IMR-90 (cell line): ENCODE measurements around the gene ADAMTS14. TPM values are rescaled to one million over a fixed set of nuclear protein-coding genes. Genes with fewer than 3 reads are reported as not detected.

ENCODE experiments used
- ATAC-seq: fragments of 200-7000 bp; cut with Tn5 transposase; 2 replicates; pipeline ENCODE4 v1.9.1; 2020; ENCODE audit warnings: low read depth, mild to moderate bottlenecking, moderate library complexity
- BruUV-seq: library from RNA; stranded (reverse); fragments of 400-500 nt; replicated peaks from 2 replicates; lab custom pipeline; 2021; lab: Mats Ljungman, UMichigan
- CTCF ChIA-PET: fragments of 300-600 bp; formaldehyde crosslinking; extraction: SDS; loops from one replicate; lab custom pipeline; 2021; ENCODE audit warnings: antibody characterized with exemption; lab: Yijun Ruan, JAX
- POLR2A ChIA-PET: fragments of 300-600 bp; sonication (Branson Sonifier 250); formaldehyde crosslinking; loops from one replicate; lab custom pipeline; 2022; ENCODE audit warnings: antibody characterized with exemption; ENCODE audit not compliant: unreplicated experiment; lab: Charles Lee
- DNase-seq: peaks from one replicate; pipeline ENCODE4 v3.0.0; 2013
- H2AFZ ChIP-seq: replicated peaks from 2 replicates; pipeline ENCODE3; 2013; ENCODE audit warnings: low read length, mild to moderate bottlenecking; ENCODE audit not compliant: poor library complexity
- H2AK5ac ChIP-seq: 2 replicates; pipeline ENCODE4 v1.6.1; 2013; ENCODE audit warnings: low read depth, low read length, inconsistent platforms
- H2AK9ac ChIP-seq: replicated peaks from 2 replicates; pipeline ENCODE3; 2013; ENCODE audit warnings: mild to moderate bottlenecking, low read depth, low read length, moderate library complexity; ENCODE audit not compliant: poor library complexity
- H2BK120ac ChIP-seq: 2 replicates; pipeline ENCODE4 v1.6.1; 2013; ENCODE audit warnings: low read depth, low read length, inconsistent platforms
- H2BK15ac ChIP-seq: 3 replicates; pipeline ENCODE4 v1.6.1; 2013; ENCODE audit warnings: low read depth, low read length, inconsistent platforms
- H2BK20ac ChIP-seq: 2 replicates; pipeline ENCODE4 v1.6.1; 2013; ENCODE audit warnings: low read depth, mild to moderate bottlenecking, inconsistent platforms, low read length, moderate library complexity
- H2BK5ac ChIP-seq: 2 replicates; pipeline ENCODE4 v1.6.1; 2013; ENCODE audit warnings: mild to moderate bottlenecking, low read depth, low read length, inconsistent platforms; ENCODE audit not compliant: poor library complexity, severe bottlenecking
- H3K14ac ChIP-seq: replicated peaks from 2 replicates; pipeline ENCODE4 v1.6.1; 2013; ENCODE audit warnings: low read depth, low read length, inconsistent platforms
- H3K18ac ChIP-seq: 2 replicates; pipeline ENCODE4 v1.6.1; 2013; ENCODE audit warnings: low read depth, low read length, control low read depth
- H3K23ac ChIP-seq: 2 replicates; pipeline ENCODE4 v1.6.1; 2013; ENCODE audit warnings: low read depth, low read length, inconsistent platforms
- H3K27ac ChIP-seq: 2 replicates; pipeline ENCODE4 v1.5.1; 2013; ENCODE audit warnings: mild to moderate bottlenecking, control low read depth, low read length; ENCODE audit not compliant: insufficient read depth
- H3K27me3 ChIP-seq: 2 replicates; pipeline ENCODE4 v1.6.1; 2013; ENCODE audit warnings: low read length; ENCODE audit not compliant: control insufficient read depth, insufficient read depth
- H3K36me3 ChIP-seq: 2 replicates; pipeline ENCODE4 v1.6.1; 2013; ENCODE audit warnings: low read length, mixed read lengths; ENCODE audit not compliant: control insufficient read depth, insufficient read depth
- H3K4ac ChIP-seq: 2 replicates; pipeline ENCODE4 v1.6.1; 2013; ENCODE audit warnings: low read depth, low read length, inconsistent platforms
- H3K4me1 ChIP-seq: 2 replicates; pipeline ENCODE4 v1.6.1; 2013; ENCODE audit warnings: low read length, mixed read lengths; ENCODE audit not compliant: control insufficient read depth, insufficient read depth
- H3K4me2 ChIP-seq: 2 replicates; pipeline ENCODE4 v1.6.1; 2013; ENCODE audit warnings: low read depth, mild to moderate bottlenecking, control low read depth, low read length, moderate library complexity
- H3K4me3 ChIP-seq: 2 replicates; pipeline ENCODE4 v1.5.1; 2013; ENCODE audit warnings: low read depth, mild to moderate bottlenecking, control low read depth, low read length, moderate library complexity; ENCODE audit not compliant: insufficient read depth
- H3K56ac ChIP-seq: 2 replicates; pipeline ENCODE4 v1.6.1; 2013; ENCODE audit warnings: low read length, inconsistent platforms; ENCODE audit not compliant: insufficient read depth; ENCODE audit errors: extremely low read depth
- H3K79me1 ChIP-seq, 2 experiments: 2 replicates each; pipeline ENCODE4 v1.6.1; 2013; ENCODE audit warnings: low read length in 2 of 2, inconsistent platforms in 1 of 2, low read depth in 1 of 2
- H3K9ac ChIP-seq: 2 replicates; pipeline ENCODE4 v1.6.1; 2013; ENCODE audit warnings: low read depth, low read length, control low read depth
- H3K9me1 ChIP-seq: 2 replicates; pipeline ENCODE4 v1.6.1; 2013; ENCODE audit warnings: low read length, inconsistent platforms; ENCODE audit not compliant: insufficient read depth
- H3K9me3 ChIP-seq: 2 replicates; pipeline ENCODE4 v1.6.1; 2013; ENCODE audit warnings: low read length; ENCODE audit not compliant: control insufficient read depth, insufficient read depth
- H4K20me1 ChIP-seq: 2 replicates; pipeline ENCODE4 v1.6.1; 2013; ENCODE audit warnings: low read length, inconsistent platforms; ENCODE audit not compliant: insufficient read depth
- H4K5ac ChIP-seq: 2 replicates; pipeline ENCODE4 v1.6.1; 2013; ENCODE audit warnings: mild to moderate bottlenecking, low read depth, low read length, control low read depth
- H4K8ac ChIP-seq, 2 experiments: 2 replicates each; pipeline ENCODE4 v1.6.1; 2013; ENCODE audit warnings: low read depth in 2 of 2, low read length in 2 of 2, control low read depth in 1 of 2, inconsistent platforms in 1 of 2
- H4K91ac ChIP-seq: 2 replicates; pipeline ENCODE4 v1.6.1; 2013; ENCODE audit warnings: low read depth, low read length, inconsistent platforms; ENCODE audit not compliant: insufficient read depth
- BHLHE40 ChIP-seq: fragments of 150-350 bp; IDR thresholded peaks from 2 replicates; pipeline ENCODE4 v1.6.1; 2016; ENCODE audit warnings: mild to moderate bottlenecking, low read depth, low read length
- CHD1 ChIP-seq: IDR thresholded peaks from 2 replicates; pipeline ENCODE4 v1.6.1; 2012; ENCODE audit warnings: low read depth, low read length, improper control_type of control experiment
- MXI1 ChIP-seq: IDR thresholded peaks from 2 replicates; pipeline ENCODE4 v1.6.1; 2012; ENCODE audit warnings: low read depth, mild to moderate bottlenecking, low read length, moderate library complexity, borderline replicate concordance
- POLR2A ChIP-seq: IDR thresholded peaks from 2 replicates; pipeline ENCODE4 v1.6.1; 2012; ENCODE audit warnings: mild to moderate bottlenecking, low read depth, low read length
- RAD21 ChIP-seq: IDR thresholded peaks from 2 replicates; pipeline ENCODE4 v1.6.1; 2012; ENCODE audit warnings: low read length, improper control_type of control experiment
- RCOR1 ChIP-seq: IDR thresholded peaks from 2 replicates; pipeline ENCODE4 v1.6.1; 2012; ENCODE audit warnings: mild to moderate bottlenecking, low read length, improper control_type of control experiment; ENCODE audit not compliant: insufficient replicate concordance
- RFX5 ChIP-seq: IDR thresholded peaks from 2 replicates; pipeline ENCODE4 v1.8.0; 2012; ENCODE audit warnings: low read depth, mild to moderate bottlenecking, low read length, moderate library complexity
- SMC3 ChIP-seq: fragments of 150-350 bp; IDR thresholded peaks from 2 replicates; pipeline ENCODE4 v1.6.1; 2016; ENCODE audit warnings: low read depth, mild to moderate bottlenecking, antibody characterized with exemption, low read length, moderate library complexity
- WGBS, 2 experiments: methylation state at CpG; one replicate each; pipeline versions ENCODE4 v1.1.5 to v1.1.7; 2013; ENCODE audit warnings: missing lambda C conversion rate in 2 of 2; ENCODE audit not compliant: insufficient read length in 1 of 2; ENCODE audit errors: extremely low coverage in 2 of 2; 5-methylcytosine and 5-hydroxymethylcytosine counted together
- dilution Hi-C: fragments of 300-500 bp; cut with HindIII; formaldehyde crosslinking; loops from one replicate; pipeline ENCODE4 v1.14.3; 2018; ENCODE audit warnings: low sequenced_read_pairs; ENCODE audit not compliant: unreplicated experiment
- in situ Hi-C: fragments of 300-500 bp; cut with MboI; formaldehyde crosslinking; loops from 3 replicates; pipeline ENCODE4 v1.14.3; 2019; ENCODE audit warnings: low sequenced_read_pairs, inconsistent platforms, mixed read lengths
- intact Hi-C: fragments of 100-400 bp; cut with micrococcal nuclease; formaldehyde crosslinking; loops from 2 replicates; pipeline ENCODE4 v1.10.0; 2022
- polyA plus RNA-seq, 3 experiments: library from polyadenylated mRNA; depleted of rRNA; stranded (reverse); fragments of >200 nt; gene quantifications; 2 replicates each; pipeline ENCODE4 v1.2.3, GENCODE V29; 2012; ENCODE audit warnings: low replicate concordance in 1 of 3
- total RNA-seq: library from RNA; depleted of rRNA; stranded (reverse); fragments of >200 nt; gene quantifications from 2 replicates; pipeline ENCODE4 v1.2.3, GENCODE V29; 2012
- TF ChIP-seq, protein P1 (sequence below): fragments of 150-350 bp; IDR thresholded peaks from 2 replicates; pipeline ENCODE4 v1.6.1; 2017; ENCODE audit warnings: mild to moderate bottlenecking, antibody characterized with exemption, low read length, low read depth
- TF ChIP-seq, protein P2 (sequence below): conservative IDR thresholded peaks from 2 replicates; pipeline ENCODE4 v1.5.1; 2012; ENCODE audit warnings: mild to moderate bottlenecking, low read depth, low read length, improper control_type of control experiment

ADAMTS14 gene
- total and polyA plus RNA-seq, 2 of the 4 experiments (the other 2 are of a cell fraction) = under 0.01 to 0.31 TPM

DNA sequence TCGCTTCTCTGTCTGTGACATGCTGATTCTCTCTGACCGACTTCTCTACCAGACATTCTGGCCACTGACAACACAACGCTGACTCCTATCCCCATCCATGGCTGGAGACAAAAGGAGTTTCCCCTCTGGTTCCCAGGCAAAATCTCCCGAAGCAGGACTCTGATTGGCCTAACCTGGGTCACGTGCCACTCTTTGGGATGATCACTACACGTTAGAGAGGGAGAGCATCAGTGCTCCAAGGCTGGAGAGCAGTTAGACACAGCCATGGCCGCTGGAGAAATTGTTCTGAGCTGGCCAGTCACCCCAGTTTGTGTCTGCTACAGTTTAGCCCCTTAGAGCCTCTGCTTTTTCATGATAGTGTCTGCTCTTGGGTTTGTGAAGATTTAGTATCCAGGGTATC, 38.9 kb downstream of the ADAMTS14 start:
- ChIA-PET CTCF (no interaction called here), POLR2A (no interaction called here)
- H3K4ac ChIP-seq = no peak overlapping the region
- no peak overlapping the region for H2BK5ac ChIP-seq
- H3K23ac ChIP-seq = no peak overlapping the region
- H3K9ac ChIP-seq = no peak overlapping the region
- no peak overlapping the region for H3K4me2 ChIP-seq
- no peak overlapping the region for H2BK20ac ChIP-seq
- H3K79me1 ChIP-seq = no peaks in the 10 kb centered on the region
- in situ Hi-C loops = no loop called here
- no peak overlapping the region for H4K91ac ChIP-seq
- no peak overlapping the region for H4K5ac ChIP-seq
- H4K8ac ChIP-seq = no peak overlapping the region
- no peak for DNase-seq
- no peak overlapping the region for H2BK120ac ChIP-seq
- no CpG with 5 or more reads among the region's 7 CpGs for WGBS, 2 experiments
- H3K14ac ChIP-seq = no peak overlapping the region
- H3K18ac ChIP-seq = no peak overlapping the region
- peaks cover 6% of the 10 kb centered on the region; the same call in 1 of the 2 replicates for H3K4me1 ChIP-seq
- TF ChIP-seq RAD21 (no peak), BHLHE40 (no peak), POLR2A (no peak), MXI1 (no peak), RCOR1 (no peak), RFX5 (no peak), CHD1 (no peak), SMC3 (no peak)
- TF ChIP-seq, protein P1, sequence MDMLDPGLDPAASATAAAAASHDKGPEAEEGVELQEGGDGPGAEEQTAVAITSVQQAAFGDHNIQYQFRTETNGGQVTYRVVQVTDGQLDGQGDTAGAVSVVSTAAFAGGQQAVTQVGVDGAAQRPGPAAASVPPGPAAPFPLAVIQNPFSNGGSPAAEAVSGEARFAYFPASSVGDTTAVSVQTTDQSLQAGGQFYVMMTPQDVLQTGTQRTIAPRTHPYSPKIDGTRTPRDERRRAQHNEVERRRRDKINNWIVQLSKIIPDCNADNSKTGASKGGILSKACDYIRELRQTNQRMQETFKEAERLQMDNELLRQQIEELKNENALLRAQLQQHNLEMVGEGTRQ = no peak; the same call in 1 of the 2 replicates
- TF ChIP-seq, protein P2, sequence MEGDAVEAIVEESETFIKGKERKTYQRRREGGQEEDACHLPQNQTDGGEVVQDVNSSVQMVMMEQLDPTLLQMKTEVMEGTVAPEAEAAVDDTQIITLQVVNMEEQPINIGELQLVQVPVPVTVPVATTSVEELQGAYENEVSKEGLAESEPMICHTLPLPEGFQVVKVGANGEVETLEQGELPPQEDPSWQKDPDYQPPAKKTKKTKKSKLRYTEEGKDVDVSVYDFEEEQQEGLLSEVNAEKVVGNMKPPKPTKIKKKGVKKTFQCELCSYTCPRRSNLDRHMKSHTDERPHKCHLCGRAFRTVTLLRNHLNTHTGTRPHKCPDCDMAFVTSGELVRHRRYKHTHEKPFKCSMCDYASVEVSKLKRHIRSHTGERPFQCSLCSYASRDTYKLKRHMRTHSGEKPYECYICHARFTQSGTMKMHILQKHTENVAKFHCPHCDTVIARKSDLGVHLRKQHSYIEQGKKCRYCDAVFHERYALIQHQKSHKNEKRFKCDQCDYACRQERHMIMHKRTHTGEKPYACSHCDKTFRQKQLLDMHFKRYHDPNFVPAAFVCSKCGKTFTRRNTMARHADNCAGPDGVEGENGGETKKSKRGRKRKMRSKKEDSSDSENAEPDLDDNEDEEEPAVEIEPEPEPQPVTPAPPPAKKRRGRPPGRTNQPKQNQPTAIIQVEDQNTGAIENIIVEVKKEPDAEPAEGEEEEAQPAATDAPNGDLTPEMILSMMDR = no peak
- H3K36me3 ChIP-seq = no peaks in the 10 kb centered on the region
- no peak overlapping the region for H2BK15ac ChIP-seq
- H2AK5ac ChIP-seq = no peak overlapping the region
- ATAC-seq = no peak
- H3K4me3 ChIP-seq = no peak overlapping the region
- intact Hi-C loops = no loop called here
- H3K9me3 ChIP-seq = no peaks in the 10 kb centered on the region
- dilution Hi-C loops = no loop called here
- H2AK9ac ChIP-seq = no peak overlapping the region
- H4K20me1 ChIP-seq = no peaks in the 10 kb centered on the region
- no peak overlapping the region for H3K56ac ChIP-seq
- no peak overlapping the region for H2AFZ ChIP-seq
- no TSS peak for BruUV-seq
- H3K27ac ChIP-seq = no peak overlapping the region
- no peaks in the 10 kb centered on the region; the same call in 1 of the 2 replicates for H3K27me3 ChIP-seq
- peaks cover 2% of the 10 kb centered on the region; the same call in 1 of the 2 replicates for H3K9me1 ChIP-seq
